Measurements from ENCODE around the gene FREM3.
A peak's percentile ranks its signal among the peaks of the same experiment; 100 is the strongest.

FREM3 gene

GRCh38 chr4:143654571-143654970 lies 45.9 kb downstream of the FREM3 start:
- H4K91ac ChIP-seq (ENCODE audit: low read length) = no peak overlapping the region
- H2BK5ac ChIP-seq (ENCODE audit: low read depth, low read length, poor library complexity, severe bottlenecking) = no peak overlapping the region
- H3K4me3 ChIP-seq (ENCODE audit: insufficient read depth in 1 of 2, low read depth in 1 of 2, low read length in 2 of 2) = no peak overlapping the region
- H2BK120ac ChIP-seq (ENCODE audit: low read depth, low read length) = no peak overlapping the region
- no peaks in the 10 kb centered on the region for H3K27me3 ChIP-seq (ENCODE audit: control insufficient read depth in 1 of 2, insufficient read depth in 1 of 2, low read length in 2 of 2)
- peaks cover 3% of the 10 kb centered on the region for H3K4me1 ChIP-seq (ENCODE audit: control insufficient read depth, insufficient read depth, low read depth, low read length)
- H3K23ac ChIP-seq (ENCODE audit: low read length in 2 of 2) = no peak overlapping the region
- no peak overlapping the region for H3K4ac ChIP-seq (ENCODE audit: low read depth in 1 of 2, low read length in 2 of 2)
- DNase-seq = no peak
- no peak overlapping the region for H3K27ac ChIP-seq (ENCODE audit: low read length, poor library complexity, severe bottlenecking)
- no peak overlapping the region for H4K8ac ChIP-seq (ENCODE audit: low read length)
- H3K9me3 ChIP-seq (ENCODE audit: control insufficient read depth, low read length) = no peaks in the 10 kb centered on the region
- H3K9ac ChIP-seq (ENCODE audit: low read length) = no peak overlapping the region
- no peak overlapping the region for H2AFZ ChIP-seq (ENCODE audit: low read depth, low read length)
- no peak overlapping the region for H2BK12ac ChIP-seq (ENCODE audit: low read length in 2 of 2)
- H2BK15ac ChIP-seq (ENCODE audit: low read depth, poor library complexity, severe bottlenecking) = no peak overlapping the region
- no peak overlapping the region for H3K18ac ChIP-seq (ENCODE audit: low read depth in 1 of 2, low read length in 2 of 2)
- no peaks in the 10 kb centered on the region for H3K36me3 ChIP-seq (ENCODE audit: control insufficient read depth in 1 of 2, insufficient read depth in 2 of 2, low read depth in 1 of 2, low read length in 2 of 2)
- 8% methylated on average over 1 of the region's 1 CpG for WGBS
- H3K4me2 ChIP-seq (ENCODE audit: low read length, poor library complexity, severe bottlenecking) = no peak overlapping the region
- no peak overlapping the region for H3K14ac ChIP-seq (ENCODE audit: low read length in 2 of 2)
- H2AK5ac ChIP-seq (ENCODE audit: low read length, severe bottlenecking) = no peak overlapping the region
- no peaks in the 10 kb centered on the region for H3K79me1 ChIP-seq (replicated peaks; ENCODE audit: low read length, poor library complexity, severe bottlenecking)

- no peak overlapping the region for H2BK5ac ChIP-seq (ENCODE audit: low read depth, low read length, poor library complexity, severe bottlenecking)
- no peak overlapping the region for H2AFZ ChIP-seq (ENCODE audit: low read depth, low read length)
- H3K9ac ChIP-seq (ENCODE audit: low read length) = no peak overlapping the region
- no peak overlapping the region for H3K18ac ChIP-seq (ENCODE audit: low read depth in 1 of 2, low read length in 2 of 2)
- H3K27ac ChIP-seq (ENCODE audit: low read length, poor library complexity, severe bottlenecking) = peak overlapping the region; percentile 45
- no peaks in the 10 kb centered on the region for H3K36me3 ChIP-seq (ENCODE audit: control insufficient read depth in 1 of 2, insufficient read depth in 2 of 2, low read depth in 1 of 2, low read length in 2 of 2)
- H2BK120ac ChIP-seq (ENCODE audit: low read depth, low read length) = no peak overlapping the region
- H2AK5ac ChIP-seq (ENCODE audit: low read length, severe bottlenecking) = no peak overlapping the region
- no peaks in the 10 kb centered on the region for H3K79me1 ChIP-seq (replicated peaks; ENCODE audit: low read length, poor library complexity, severe bottlenecking)
- WGBS = 47% methylated on average over 2 of the region's 3 CpGs
- H3K4me1 ChIP-seq (ENCODE audit: control insufficient read depth, insufficient read depth, low read depth, low read length) = peaks cover 3% of the 10 kb centered on the region
- H2BK12ac ChIP-seq (ENCODE audit: low read length in 2 of 2) = no peak overlapping the region
- no peak overlapping the region for H3K4ac ChIP-seq (ENCODE audit: low read depth in 1 of 2, low read length in 2 of 2)
- no peaks in the 10 kb centered on the region for H3K27me3 ChIP-seq (ENCODE audit: control insufficient read depth in 1 of 2, insufficient read depth in 1 of 2, low read length in 2 of 2)
- H3K9me3 ChIP-seq (ENCODE audit: control insufficient read depth, low read length) = no peaks in the 10 kb centered on the region
- no peak overlapping the region for H4K8ac ChIP-seq (ENCODE audit: low read length)
- DNase-seq = no peak
- no peak overlapping the region for H4K91ac ChIP-seq (ENCODE audit: low read length)
- no peak overlapping the region for H3K4me3 ChIP-seq (ENCODE audit: insufficient read depth in 1 of 2, low read depth in 1 of 2, low read length in 2 of 2)
- H3K4me2 ChIP-seq (ENCODE audit: low read length, poor library complexity, severe bottlenecking) = no peak overlapping the region
- H2BK15ac ChIP-seq (ENCODE audit: low read depth, poor library complexity, severe bottlenecking) = no peak overlapping the region
- H3K14ac ChIP-seq (ENCODE audit: low read length in 2 of 2) = no peak overlapping the region
- H3K23ac ChIP-seq (ENCODE audit: low read length in 2 of 2) = no peak overlapping the region
These were observed 47.4 kb downstream of the FREM3 start for GRCh38 chr4:143653031-143653430.

- Histone ChIP-seq H3K4me3 (ENCODE audit: insufficient read depth in 1 of 2, low read depth in 1 of 2, low read length in 2 of 2) (no peak overlapping the region), H2BK15ac (ENCODE audit: low read depth, poor library complexity, severe bottlenecking) (no peak overlapping the region), H4K8ac (ENCODE audit: low read length) (no peak overlapping the region), H3K36me3 (ENCODE audit: control insufficient read depth in 1 of 2, insufficient read depth in 2 of 2, low read depth in 1 of 2, low read length in 2 of 2) (no peaks in the 10 kb centered on the region), H3K23ac (ENCODE audit: low read length in 2 of 2) (no peak overlapping the region), H2BK5ac (ENCODE audit: low read depth, low read length, poor library complexity, severe bottlenecking) (no peak overlapping the region), H3K27ac (ENCODE audit: low read length, poor library complexity, severe bottlenecking) (no peak overlapping the region), H2AK5ac (ENCODE audit: low read length, severe bottlenecking) (no peak overlapping the region), H2BK120ac (ENCODE audit: low read depth, low read length) (no peak overlapping the region), H3K14ac (ENCODE audit: low read length in 2 of 2) (no peak overlapping the region), H3K9me3 (ENCODE audit: control insufficient read depth, low read length) (peaks cover 11% of the 10 kb centered on the region), H3K4me2 (ENCODE audit: low read length, poor library complexity, severe bottlenecking) (no peak overlapping the region), H2BK12ac (ENCODE audit: low read length in 2 of 2) (no peak overlapping the region), H2AFZ (ENCODE audit: low read depth, low read length) (no peak overlapping the region), H4K91ac (ENCODE audit: low read length) (no peak overlapping the region), H3K4ac (ENCODE audit: low read depth in 1 of 2, low read length in 2 of 2) (no peak overlapping the region), H3K4me1 (ENCODE audit: control insufficient read depth, insufficient read depth, low read depth, low read length) (no peaks in the 10 kb centered on the region), H3K79me1 (replicated peaks; ENCODE audit: low read length, poor library complexity, severe bottlenecking) (no peaks in the 10 kb centered on the region), H3K27me3 (ENCODE audit: control insufficient read depth in 1 of 2, insufficient read depth in 1 of 2, low read length in 2 of 2) (no peaks in the 10 kb centered on the region), H3K18ac (ENCODE audit: low read depth in 1 of 2, low read length in 2 of 2) (no peak overlapping the region), H3K9ac (ENCODE audit: low read length) (no peak overlapping the region)
- DNase-seq = no peak
These were observed 57.1 kb downstream of the FREM3 start for GRCh38 chr4:143643399-143643798.

- H4K8ac ChIP-seq (ENCODE audit: low read length) = no peak overlapping the region
- no peak overlapping the region for H2AK5ac ChIP-seq (ENCODE audit: low read length, severe bottlenecking)
- no CpG with 5 or more reads among the region's 1 CpG for WGBS
- no peak overlapping the region for H3K23ac ChIP-seq (ENCODE audit: low read length in 2 of 2)
- no peak overlapping the region for H3K27ac ChIP-seq (ENCODE audit: low read length, poor library complexity, severe bottlenecking)
- no peak overlapping the region for H3K4me2 ChIP-seq (ENCODE audit: low read length, poor library complexity, severe bottlenecking)
- no peak overlapping the region for H4K91ac ChIP-seq (ENCODE audit: low read length)
- H3K14ac ChIP-seq (ENCODE audit: low read length in 2 of 2) = no peak overlapping the region
- H3K4ac ChIP-seq (ENCODE audit: low read depth in 1 of 2, low read length in 2 of 2) = no peak overlapping the region
- H2AFZ ChIP-seq (ENCODE audit: low read depth, low read length) = no peak overlapping the region
- peaks cover 8% of the 10 kb centered on the region for H3K9me3 ChIP-seq (ENCODE audit: control insufficient read depth, low read length)
- H2BK120ac ChIP-seq (ENCODE audit: low read depth, low read length) = no peak overlapping the region
- no peak overlapping the region for H3K4me3 ChIP-seq (ENCODE audit: insufficient read depth in 1 of 2, low read depth in 1 of 2, low read length in 2 of 2)
- peaks cover 0 to 6% of the 10 kb centered on the region in 2 experiments for H3K27me3 ChIP-seq (ENCODE audit: control insufficient read depth in 1 of 2, insufficient read depth in 1 of 2, low read length in 2 of 2)
- H2BK15ac ChIP-seq (ENCODE audit: low read depth, poor library complexity, severe bottlenecking) = no peak overlapping the region
- H3K79me1 ChIP-seq (replicated peaks; ENCODE audit: low read length, poor library complexity, severe bottlenecking) = no peaks in the 10 kb centered on the region
- no peak overlapping the region for H2BK12ac ChIP-seq (ENCODE audit: low read length in 2 of 2)
- H3K36me3 ChIP-seq (ENCODE audit: control insufficient read depth in 1 of 2, insufficient read depth in 2 of 2, low read depth in 1 of 2, low read length in 2 of 2) = no peaks in the 10 kb centered on the region
- no peaks in the 10 kb centered on the region for H3K4me1 ChIP-seq (ENCODE audit: control insufficient read depth, insufficient read depth, low read depth, low read length)
- no peak overlapping the region for H3K18ac ChIP-seq (ENCODE audit: low read depth in 1 of 2, low read length in 2 of 2)
- DNase-seq = no peak
- H2BK5ac ChIP-seq (ENCODE audit: low read depth, low read length, poor library complexity, severe bottlenecking) = no peak overlapping the region
- H3K9ac ChIP-seq (ENCODE audit: low read length) = no peak overlapping the region
These were observed 57.9 kb downstream of the FREM3 start for GRCh38 chr4:143642611-143643010.
